Hematopoietic multipotent progenitor cell treated with erythropoietin and hydrocortisone succinate and interleukin-3 and kit ligand, for 8 days (in vitro differentiated cells): ENCODE data around the gene PHF1.
"Not testable (repeated sequence)": the region's sequence is repeated elsewhere in the genome, so short reads cannot be mapped to it uniquely, and the experiment has no call there.

ENCODE experiments used
- DNase-seq: peaks from one replicate; pipeline ENCODE4 v3.0.0-alpha.2; 2015

Gene PHF1

GRCh38 chr6:33391922-33392594, 18.8 kb upstream of the PHF1 start:
- DNase-seq = peak; percentile 49

- no peak for DNase-seq
Measured at GRCh38 chr6:33392595-33392948, 18.2 kb upstream of the PHF1 start.

- DNase-seq = no peak
Measured at GRCh38 chr6:33392979-33393378, 17.8 kb upstream of the PHF1 start.

- no peak for DNase-seq
Measured at GRCh38 chr6:33397541-33397940, 13.3 kb upstream of the PHF1 start.

GRCh38 chr6:33398601-33399000, 12.2 kb upstream of the PHF1 start:
- DNase-seq = not testable (repeated sequence)

GRCh38 chr6:33399881-33400280, 10.9 kb upstream of the PHF1 start:
- not testable (repeated sequence) for DNase-seq

- DNase-seq = no peak
Measured at GRCh38 chr6:33404884-33405283, 5.9 kb upstream of the PHF1 start.

- DNase-seq = no peak
Measured at GRCh38 chr6:33405386-33405940, 5.4 kb upstream of the PHF1 start.

- DNase-seq = no peak
Measured at GRCh38 chr6:33406126-33406525, 4.7 kb upstream of the PHF1 start.

- peak; percentile 66 for DNase-seq
Measured at GRCh38 chr6:33407132-33407718, 3.6 kb upstream of the PHF1 start.

GRCh38 chr6:33410050-33410710, 634 bp upstream of the PHF1 start:
- peak; percentile 98 for DNase-seq

GRCh38 chr6:33411632-33412005, 805 bp downstream of the PHF1 start:
- DNase-seq = no peak

- no peak for DNase-seq
Measured at GRCh38 chr6:33412140-33413009, 1.6 kb downstream of the PHF1 start.

- no peak for DNase-seq
Measured at GRCh38 chr6:33413241-33414120, 2.7 kb downstream of the PHF1 start.

GRCh38 chr6:33414592-33415271, 3.9 kb downstream of the PHF1 start:
- DNase-seq = no peak

GRCh38 chr6:33415831-33416230, 5.0 kb downstream of the PHF1 start:
- DNase-seq = no peak

GRCh38 chr6:33416386-33417127, 5.7 kb downstream of the PHF1 start:
- DNase-seq = no peak

GRCh38 chr6:33417128-33417902, 6.5 kb downstream of the PHF1 start:
- no peak for DNase-seq

- peak; percentile 100 for DNase-seq
Measured at GRCh38 chr6:33417903-33418689, 7.3 kb downstream of the PHF1 start, which contains the start of gene CUTA. TSS of gene CUTA (minus strand) at chr6:33418107. CDS start at chr6:33418000, 107 bp downstream.
